ENCODE measurements around the gene IFT80. TPM values are rescaled to one million over a fixed set of nuclear protein-coding genes. Genes with fewer than 3 reads are reported as not detected.
"Not testable (repeated sequence)": the region's sequence is repeated elsewhere in the genome, so short reads cannot be mapped to it uniquely, and the experiment has no call there.

The IFT80 gene
- total RNA-seq, 4 donors from 2014 or later: 5.5 to 11.9 (median 9.7) TPM

DNA sequence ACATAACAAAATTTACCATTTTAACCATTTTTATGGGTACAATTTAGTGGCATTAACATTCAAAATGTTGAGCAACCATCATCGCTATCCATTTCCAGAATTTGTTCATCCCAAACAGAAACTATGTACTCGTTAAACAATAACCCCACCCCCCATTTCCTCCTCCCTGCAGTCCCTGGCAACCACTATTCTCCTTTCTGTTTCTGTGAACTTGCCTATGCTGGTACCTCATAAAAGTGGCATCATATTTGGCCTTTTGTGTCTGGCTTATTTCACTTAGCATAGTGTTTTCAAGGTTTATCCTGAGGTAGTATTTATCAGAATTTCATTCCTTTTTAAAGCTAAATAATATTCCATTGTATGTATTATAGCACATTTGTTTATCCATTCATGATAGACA is 141.4 kb downstream of the IFT80 start:
- H3K27me3 ChIP-seq: no peaks in the 10 kb centered on the region
- DNase-seq (ENCODE audit: extremely low spot score): no peak
- H3K27ac ChIP-seq (replicated peaks in 1 of 4): no peak overlapping the region
- 76% methylated on average over 2 of the region's 2 CpGs for WGBS
- no peaks in the 10 kb centered on the region for H3K9me3 ChIP-seq
- no peak overlapping the region for H3K4me3 ChIP-seq
- peaks cover 0 to 7% (median 3%) of the 10 kb centered on the region in 4 donors for H3K4me1 ChIP-seq
- H3K36me3 ChIP-seq: peaks cover 0 to 5% (median 0%) of the 10 kb centered on the region in 4 donors
- intact Hi-C loops (cut with DNase I): no loop called here
- TF ChIP-seq CTCF (IDR thresholded peaks at IDR 0.05): no peak
- no peak for TF ChIP-seq POLR2AphosphoS5 (IDR thresholded peaks at IDR 0.05)
- no peak for TF ChIP-seq EP300 (IDR thresholded peaks at IDR 0.05)
- TF ChIP-seq POLR2A (IDR thresholded peaks at IDR 0.05; ENCODE audit: low read depth): no peak

DNA sequence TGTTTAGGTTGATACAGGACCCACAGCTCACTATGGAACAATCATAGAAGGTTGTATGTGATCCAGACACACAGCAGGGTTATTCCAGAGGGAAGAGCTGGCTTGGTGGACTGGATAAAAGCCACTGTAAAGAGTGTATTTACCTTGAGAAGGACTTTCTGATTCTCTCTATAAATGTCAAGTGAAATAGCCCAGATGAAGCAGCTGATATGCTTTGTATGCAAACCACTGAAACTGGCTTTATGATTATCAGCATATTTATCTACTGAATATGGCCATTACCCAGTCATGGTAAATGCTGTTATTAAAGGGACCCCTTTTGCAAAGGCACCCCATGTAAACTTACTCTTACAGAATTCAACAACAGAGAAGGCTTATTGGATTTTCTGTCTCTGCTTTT is 145.7 kb downstream of the IFT80 start:
- no peaks in the 10 kb centered on the region for H3K4me1 ChIP-seq
- no peak overlapping the region for H3K27ac ChIP-seq (replicated peaks in 1 of 4)
- no peaks in the 10 kb centered on the region for H3K27me3 ChIP-seq
- H3K9me3 ChIP-seq: no peaks in the 10 kb centered on the region
- TF ChIP-seq CTCF (IDR thresholded peaks at IDR 0.05) (no peak), POLR2AphosphoS5 (IDR thresholded peaks at IDR 0.05) (no peak), POLR2A (IDR thresholded peaks at IDR 0.05; ENCODE audit: low read depth) (no peak)
- H3K4me3 ChIP-seq: no peak overlapping the region
- H3K36me3 ChIP-seq: peaks cover 0 to 5% (median 0%) of the 10 kb centered on the region in 4 donors
- DNase-seq (ENCODE audit: extremely low spot score): no peak
- intact Hi-C loops (cut with DNase I): no loop called here

- Histone ChIP-seq H3K4me3 (no peak overlapping the region), H3K27me3 (no peaks in the 10 kb centered on the region), H3K27ac (replicated peaks in 1 of 4) (no peak overlapping the region), H3K9me3 (peaks cover 0 to 6% (median 0%) of the 10 kb centered on the region in 4 donors), H3K36me3 (no peaks in the 10 kb centered on the region), H3K4me1 (no peaks in the 10 kb centered on the region)
- TF ChIP-seq EP300 (IDR thresholded peaks at IDR 0.05) (no peak), POLR2AphosphoS5 (IDR thresholded peaks at IDR 0.05) (no peak), POLR2A (IDR thresholded peaks at IDR 0.05; ENCODE audit: low read depth) (no peak), CTCF (IDR thresholded peaks at IDR 0.05) (no peak)
- no peak for DNase-seq (ENCODE audit: extremely low spot score)
- intact Hi-C loops (cut with DNase I): no loop called here
- 83% methylated on average over 1 of the region's 1 CpG for WGBS
These were observed 151.3 kb downstream of the IFT80 start for GRCh38 chr3:160247766-160248165.

GRCh38 chr3:160245261-160245800 is 153.7 kb downstream of the IFT80 start:
- Histone ChIP-seq H3K9me3 (peaks cover 0 to 6% (median 0%) of the 10 kb centered on the region in 4 donors), H3K27me3 (no peaks in the 10 kb centered on the region), H3K27ac (replicated peaks in 1 of 4) (no peak overlapping the region), H3K36me3 (no peaks in the 10 kb centered on the region), H3K4me1 (no peaks in the 10 kb centered on the region), H3K4me3 (no peak overlapping the region)
- no peak for DNase-seq (ENCODE audit: extremely low spot score)
- intact Hi-C loops (cut with DNase I): no loop called here
- TF ChIP-seq POLR2A (IDR thresholded peaks at IDR 0.05; ENCODE audit: low read depth) (no peak), EP300 (IDR thresholded peaks at IDR 0.05) (no peak), CTCF (IDR thresholded peaks at IDR 0.05) (no peak), POLR2AphosphoS5 (IDR thresholded peaks at IDR 0.05) (no peak)
- WGBS: 95% methylated on average over 9 of the region's 9 CpGs

GRCh38 chr3:160240719-160241118 is 158.3 kb downstream of the IFT80 start:
- H3K4me3 ChIP-seq; DNase-seq (ENCODE audit: extremely low spot score); intact Hi-C loops (cut with DNase I); H3K9me3 ChIP-seq; H3K36me3 ChIP-seq; H3K27me3 ChIP-seq; H3K4me1 ChIP-seq; H3K27ac ChIP-seq (replicated peaks in 1 of 4): not testable (repeated sequence)
- 88% methylated on average over 6 of the region's 6 CpGs for WGBS
